Prostate gland (tissue), 2 donors: ENCODE results near the gene SPATA24.

Experiments
- CTCF ChIP-seq, 4 experiments: fragments of 200-600 bp in 2 of 4; fragments of 450-650 bp in 2 of 4; sonication (generic) in 2 of 4; IDR thresholded peaks; 1 replicate in 3 of 4; 2 replicates in 1 of 4; pipeline ENCODE4 v1.5.1; 2016 to 2019; ENCODE audit warnings: antibody characterized with exemption in 4 of 4, mild to moderate bottlenecking in 2 of 4, moderate library complexity in 2 of 4
- POLR2A ChIP-seq: fragments of 450-650 bp; IDR thresholded peaks from one replicate; pipeline ENCODE4 v1.6.1; 2016; ENCODE audit warnings: antibody characterized with exemption, mild to moderate bottlenecking
- POLR2AphosphoS5 ChIP-seq: sonication (generic); formaldehyde crosslinking; IDR thresholded peaks from one replicate; pipeline ENCODE4 v1.6.1; 2017; ENCODE audit warnings: antibody characterized with exemption

GRCh38 chr5:139389701-139390638, 13.9 kb downstream of the SPATA24 start, which contains the start of gene MZB1:
- TF ChIP-seq POLR2AphosphoS5 (no peak), CTCF (IDR thresholded peaks at IDR 0.05) (no peak), POLR2A (no peak)
